Ovary (tissue), 3 donors: Measurements from ENCODE around the gene CDHR1.

Source experiments
- EP300 ChIP-seq: sonication (generic); formaldehyde crosslinking; IDR thresholded peaks from one replicate; pipeline ENCODE4 v1.6.1; 2017; ENCODE audit warnings: antibody characterized with exemption
- POLR2A ChIP-seq: fragments of 450-650 bp; IDR thresholded peaks from one replicate; pipeline ENCODE4 v1.6.1; 2017; ENCODE audit warnings: antibody characterized with exemption, mild to moderate bottlenecking, moderate library complexity
- TF ChIP-seq, protein P1 (sequence below), 3 donors: fragments of 450-650 bp in 2 of 3; fragments of 200-600 bp in 1 of 3; IDR thresholded peaks; one replicate each; pipeline versions ENCODE4 v1.5.1 to v1.8.0; 2016 to 2022; ENCODE audit warnings: antibody characterized with exemption in 3 of 3, mild to moderate bottlenecking in 1 of 3
- donor health status: DM: no; HTN: no; CAD: no.

DNA sequence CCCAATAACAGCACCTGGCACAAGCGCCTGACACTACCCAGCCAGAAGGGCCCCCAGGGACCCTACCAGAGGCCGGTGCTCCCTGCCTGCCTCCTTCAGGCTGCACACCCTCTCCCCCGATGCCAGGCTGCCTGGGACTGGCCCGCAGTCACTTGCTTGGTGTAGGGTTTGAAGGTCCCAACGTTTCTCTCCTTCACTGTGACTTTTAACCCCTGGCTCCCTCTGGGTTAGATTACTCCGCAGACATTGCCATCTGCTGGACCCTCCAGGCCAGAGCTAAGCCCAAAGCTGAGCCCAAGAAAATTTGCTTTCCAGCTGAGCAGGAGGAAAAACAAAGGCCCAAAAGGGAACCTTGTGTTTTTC lies 6.9 kb downstream of the CDHR1 start:
- TF ChIP-seq, protein P1, sequence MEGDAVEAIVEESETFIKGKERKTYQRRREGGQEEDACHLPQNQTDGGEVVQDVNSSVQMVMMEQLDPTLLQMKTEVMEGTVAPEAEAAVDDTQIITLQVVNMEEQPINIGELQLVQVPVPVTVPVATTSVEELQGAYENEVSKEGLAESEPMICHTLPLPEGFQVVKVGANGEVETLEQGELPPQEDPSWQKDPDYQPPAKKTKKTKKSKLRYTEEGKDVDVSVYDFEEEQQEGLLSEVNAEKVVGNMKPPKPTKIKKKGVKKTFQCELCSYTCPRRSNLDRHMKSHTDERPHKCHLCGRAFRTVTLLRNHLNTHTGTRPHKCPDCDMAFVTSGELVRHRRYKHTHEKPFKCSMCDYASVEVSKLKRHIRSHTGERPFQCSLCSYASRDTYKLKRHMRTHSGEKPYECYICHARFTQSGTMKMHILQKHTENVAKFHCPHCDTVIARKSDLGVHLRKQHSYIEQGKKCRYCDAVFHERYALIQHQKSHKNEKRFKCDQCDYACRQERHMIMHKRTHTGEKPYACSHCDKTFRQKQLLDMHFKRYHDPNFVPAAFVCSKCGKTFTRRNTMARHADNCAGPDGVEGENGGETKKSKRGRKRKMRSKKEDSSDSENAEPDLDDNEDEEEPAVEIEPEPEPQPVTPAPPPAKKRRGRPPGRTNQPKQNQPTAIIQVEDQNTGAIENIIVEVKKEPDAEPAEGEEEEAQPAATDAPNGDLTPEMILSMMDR (IDR thresholded peaks at IDR 0.05), result no peak
- no peak for TF ChIP-seq POLR2A
- no peak for TF ChIP-seq EP300
